MV-4-11 (cell line): ENCODE results near the gene SLC36A1.
A peak's percentile ranks its signal among the peaks of the same experiment; 100 is the strongest.
"Not testable (repeated sequence)": the region's sequence is repeated elsewhere in the genome, so short reads cannot be mapped to it uniquely, and the experiment has no call there.

ENCODE experiments used
- DNase-seq: peaks from one replicate; lab custom pipeline; 2025; lab: John Stamatoyannopoulos, UW

Gene SLC36A1

GRCh38 chr5:151483647-151484046 lies 36.2 kb downstream of the SLC36A1 start:
- peak; percentile 85 for DNase-seq

DNA sequence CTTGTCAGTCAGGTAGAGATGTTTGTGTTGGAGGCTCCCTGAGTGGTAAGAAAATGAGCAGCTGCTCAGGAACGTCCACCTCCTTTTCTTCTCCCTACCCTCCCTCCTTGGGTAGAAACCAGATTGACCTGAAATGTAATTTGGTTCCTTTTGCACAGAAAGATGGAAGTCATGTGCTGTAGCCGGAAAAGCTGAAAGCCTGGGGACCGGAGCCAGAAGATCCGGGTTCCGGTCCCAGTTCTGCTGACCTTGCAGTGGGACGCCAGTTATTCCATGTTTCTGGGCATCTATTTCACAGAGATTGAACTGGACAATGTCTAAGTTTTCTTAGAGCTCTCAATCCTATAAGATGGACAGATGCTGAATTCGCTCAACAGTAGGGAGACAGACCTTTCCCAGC lies 40.1 kb downstream of the SLC36A1 start:
- no peak for DNase-seq

- DNase-seq: no peak
Observed at GRCh38 chr5:151490627-151491026, 43.2 kb downstream of the SLC36A1 start.

DNA sequence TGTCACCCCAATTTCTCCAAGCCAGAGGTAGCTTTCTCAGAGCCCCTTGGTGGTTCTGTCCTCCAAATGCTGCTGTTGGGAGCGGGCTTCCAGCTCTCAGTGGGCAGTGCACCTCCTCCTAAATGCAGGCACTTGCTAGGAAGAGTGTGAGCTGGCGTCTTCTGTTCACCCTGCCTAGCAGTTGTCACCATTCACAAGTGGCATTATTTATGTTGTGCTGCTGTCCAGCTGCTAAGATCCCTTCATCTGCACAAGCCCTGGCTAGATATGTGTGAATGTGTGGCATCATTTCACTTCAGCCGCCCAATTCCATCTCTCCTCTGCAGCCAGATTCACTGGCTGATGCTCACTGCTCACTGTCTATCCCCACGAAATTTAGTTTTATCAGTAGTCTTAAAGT lies 43.7 kb downstream of the SLC36A1 start:
- DNase-seq: no peak

DNA sequence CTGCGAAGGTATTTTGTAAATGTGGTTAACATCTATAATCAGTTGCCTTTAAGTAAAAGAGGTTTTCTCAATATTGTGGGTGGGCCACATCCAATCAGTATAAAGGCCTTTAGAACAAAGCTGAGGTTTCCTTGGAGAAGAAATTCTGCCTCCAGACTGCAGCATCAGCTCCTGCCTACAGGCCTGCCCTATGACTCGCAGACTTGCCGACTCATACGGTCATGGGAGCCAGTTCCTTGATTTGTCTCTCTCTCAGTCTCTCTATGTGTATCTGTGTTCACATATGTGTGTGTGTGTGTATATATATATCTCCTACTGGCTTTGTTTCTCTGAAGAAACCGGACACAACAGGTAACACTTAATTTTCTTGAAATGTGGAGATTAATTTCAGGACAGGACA lies 45.3 kb downstream of the SLC36A1 start:
- DNase-seq: peak; percentile 32

- no peak for DNase-seq
Observed at GRCh38 chr5:151493665-151494064, 46.3 kb downstream of the SLC36A1 start.

DNA sequence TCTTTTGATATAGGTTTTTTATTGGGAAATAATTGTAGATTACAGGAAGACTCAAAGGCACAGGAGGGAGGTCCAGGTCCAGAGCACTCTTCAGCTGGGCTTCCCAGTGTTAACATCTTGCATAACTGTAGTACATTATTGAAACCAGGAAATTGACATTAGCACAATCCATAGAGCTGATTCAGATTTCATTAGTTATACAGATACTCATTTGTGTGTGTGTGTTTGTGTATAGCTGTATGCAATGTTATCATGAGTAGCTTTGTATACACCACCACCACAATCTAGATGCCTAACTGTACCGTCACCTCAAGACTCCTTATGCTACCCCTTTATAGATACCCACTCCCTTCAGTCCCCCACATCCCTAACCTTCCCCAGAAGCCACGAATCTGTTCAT lies 47.9 kb downstream of the SLC36A1 start:
- DNase-seq: no peak

GRCh38 chr5:151496041-151496484 lies 48.7 kb downstream of the SLC36A1 start:
- DNase-seq: no peak

DNA sequence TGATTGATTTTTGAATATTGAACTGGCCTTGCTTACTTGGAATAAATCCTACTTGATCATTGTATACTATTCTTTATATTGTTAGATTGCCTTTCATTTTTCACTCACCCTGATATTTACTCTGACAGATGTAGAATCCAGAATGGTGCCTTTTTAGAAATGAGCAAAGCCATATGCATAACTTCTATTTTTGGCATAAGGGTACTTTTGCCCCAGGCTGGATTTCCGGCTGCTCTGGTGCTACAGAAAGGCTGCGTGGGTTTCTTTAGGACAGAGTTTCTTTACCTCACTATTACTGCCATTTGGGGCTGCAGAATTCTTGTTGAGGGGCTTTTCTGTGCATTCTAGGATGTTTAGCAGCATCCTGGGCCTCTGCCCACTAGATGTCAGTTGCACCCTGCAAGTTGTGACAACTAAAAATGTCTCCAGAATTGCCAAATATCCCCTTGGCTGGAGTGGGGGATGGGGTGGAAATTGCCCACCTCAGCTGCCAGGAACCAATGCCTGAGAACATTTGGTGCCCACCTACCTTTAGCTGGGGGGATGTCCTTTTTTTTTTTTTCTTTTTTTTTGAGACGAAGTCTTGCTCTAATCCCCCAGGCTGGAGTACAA lies 50.1 kb downstream of the SLC36A1 start:
- DNase-seq: no peak

DNA sequence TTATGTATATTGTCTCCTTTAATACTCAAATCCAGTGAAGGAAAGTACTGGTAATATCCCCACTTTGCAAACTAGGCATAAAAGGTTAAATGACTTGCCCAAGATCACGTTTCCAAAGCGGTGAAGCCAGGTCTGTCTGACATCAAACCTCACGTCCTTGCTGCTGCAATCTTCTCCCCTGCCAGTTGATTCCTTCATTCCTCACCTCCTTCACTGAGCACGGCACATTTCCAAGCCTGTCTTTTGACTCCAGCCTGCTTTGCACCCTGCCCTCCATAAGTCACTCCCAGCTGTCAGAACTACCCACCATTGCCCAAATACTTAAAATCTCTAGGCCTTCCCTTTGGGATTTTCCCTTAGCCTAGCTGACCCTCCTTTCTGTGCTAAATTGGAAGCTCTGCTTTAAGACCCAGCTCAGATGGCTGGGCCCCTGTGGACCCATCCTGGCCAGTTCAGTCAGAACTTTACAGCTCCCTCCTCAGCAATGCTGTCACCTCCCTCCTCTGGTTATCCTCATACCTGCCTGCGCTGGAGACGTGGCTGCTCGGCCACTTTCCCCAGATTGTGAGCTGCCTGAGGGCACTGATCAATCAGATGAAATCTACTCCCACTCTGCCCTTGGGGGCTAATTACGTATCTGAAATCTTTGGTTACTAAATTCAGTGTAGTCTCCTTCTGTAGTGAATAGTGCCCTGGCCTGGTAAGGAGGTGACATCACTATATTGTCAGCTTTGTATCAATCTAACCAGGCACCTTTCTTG lies 51.2 kb downstream of the SLC36A1 start:
- DNase-seq: no peak

DNA sequence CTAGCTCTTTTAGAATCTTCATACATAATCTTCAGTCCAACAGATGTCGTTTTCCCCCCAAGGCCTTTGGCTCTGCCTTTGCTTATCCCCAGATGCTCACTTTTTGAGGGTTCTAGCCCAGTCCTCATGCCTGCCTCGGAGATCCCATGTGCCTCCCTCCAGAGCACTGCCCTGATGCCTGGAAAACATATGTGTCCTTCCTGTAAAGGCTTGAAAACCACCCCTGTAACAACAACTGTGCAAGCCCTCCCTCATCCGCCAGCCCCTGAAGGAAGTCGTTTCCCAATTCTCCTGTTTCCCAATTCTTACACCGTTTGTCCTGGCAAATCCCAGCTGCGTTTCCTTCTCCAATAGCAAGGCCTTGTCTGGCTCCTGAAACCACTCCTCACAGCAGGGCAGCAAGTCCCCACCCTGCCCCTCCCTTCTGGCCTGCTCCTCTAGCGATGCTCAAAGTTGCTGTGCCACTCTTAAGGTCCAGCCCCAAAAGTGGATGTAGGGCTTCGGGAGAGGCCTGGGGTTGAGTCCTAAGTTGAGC lies 52.2 kb downstream of the SLC36A1 start:
- no peak for DNase-seq

GRCh38 chr5:151504006-151504405 lies 56.6 kb downstream of the SLC36A1 start:
- DNase-seq: no peak

GRCh38 chr5:151508308-151508707 lies 60.9 kb downstream of the SLC36A1 start:
- DNase-seq: not testable (repeated sequence)

GRCh38 chr5:151509231-151509630 lies 61.8 kb downstream of the SLC36A1 start:
- no peak for DNase-seq

DNA sequence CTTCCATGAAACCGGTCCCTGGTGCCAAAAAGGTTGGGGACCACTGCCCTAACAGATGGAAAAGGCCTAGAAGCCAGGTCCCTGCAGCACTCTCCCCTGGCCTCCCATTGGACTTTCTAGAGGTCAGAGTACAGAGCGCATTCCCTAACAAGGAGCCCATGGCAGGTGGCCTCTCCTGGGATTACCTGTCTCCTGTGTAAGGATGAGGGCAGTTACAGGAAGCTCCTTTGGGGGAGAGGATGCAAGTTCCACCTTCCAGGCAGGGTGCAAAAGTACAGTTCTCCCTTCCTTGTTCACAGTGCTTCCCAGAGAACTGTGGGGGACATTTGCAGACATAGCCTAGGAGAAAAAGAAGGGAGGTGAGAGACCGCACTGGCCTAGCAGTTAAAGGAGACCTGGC lies 62.4 kb downstream of the SLC36A1 start:
- DNase-seq: no peak

DNA sequence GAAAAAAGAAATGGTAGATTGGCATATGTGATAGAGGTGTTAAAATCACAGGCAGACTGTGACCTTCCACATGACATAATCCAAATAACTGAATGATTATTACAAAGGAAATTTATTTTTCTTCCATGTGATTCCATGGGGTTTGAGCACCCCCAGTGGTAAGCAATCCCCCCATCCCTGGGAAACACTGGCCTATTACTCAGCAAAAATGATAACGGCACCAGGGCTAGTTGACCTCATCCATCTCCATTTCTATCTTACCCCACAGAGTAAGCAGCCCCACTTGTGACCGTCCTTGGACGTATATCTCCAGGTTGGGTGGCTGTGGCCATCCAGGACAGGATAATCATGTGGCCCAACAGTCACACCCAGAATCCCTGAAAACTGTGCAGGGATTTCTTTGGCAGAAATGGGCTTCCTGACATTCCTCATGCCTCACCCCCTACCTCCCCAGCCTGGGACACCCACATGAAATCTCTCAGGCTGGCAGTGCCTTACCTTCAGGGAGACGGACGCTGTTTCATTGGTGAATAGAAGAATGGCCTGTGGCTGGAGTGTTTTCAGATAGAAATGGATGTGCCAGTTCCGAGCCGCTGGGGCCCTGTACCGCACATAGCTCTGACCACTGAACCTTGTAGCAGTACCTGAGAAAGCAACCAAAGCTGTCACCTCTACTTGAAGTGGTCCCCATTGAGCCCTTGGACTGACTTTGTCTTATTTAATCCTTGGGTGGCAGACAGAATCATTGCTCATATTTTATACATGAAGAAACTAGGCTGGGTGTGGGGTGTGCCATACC lies 69.9 kb downstream of the SLC36A1 start:
- DNase-seq: no peak

DNA sequence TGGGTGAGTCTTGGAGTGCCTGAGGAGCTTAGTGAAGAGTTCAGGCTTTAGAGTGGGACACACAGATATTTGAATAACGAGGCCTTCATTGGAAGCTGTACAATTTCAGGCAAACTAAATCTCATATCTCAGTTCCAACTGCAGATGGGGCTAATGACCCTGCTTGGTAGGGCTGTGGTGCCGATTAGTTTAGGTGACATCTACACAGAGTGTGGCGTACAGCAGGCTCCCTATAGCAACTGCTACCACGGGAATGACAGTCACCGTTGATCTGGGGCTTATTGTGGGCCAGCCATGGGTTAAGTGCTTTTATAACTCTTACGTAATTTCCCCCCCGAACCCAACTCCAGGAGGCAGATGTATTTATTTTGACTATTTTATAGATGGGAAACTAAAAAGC lies 72.9 kb downstream of the SLC36A1 start:
- DNase-seq: peak; percentile 27

DNA sequence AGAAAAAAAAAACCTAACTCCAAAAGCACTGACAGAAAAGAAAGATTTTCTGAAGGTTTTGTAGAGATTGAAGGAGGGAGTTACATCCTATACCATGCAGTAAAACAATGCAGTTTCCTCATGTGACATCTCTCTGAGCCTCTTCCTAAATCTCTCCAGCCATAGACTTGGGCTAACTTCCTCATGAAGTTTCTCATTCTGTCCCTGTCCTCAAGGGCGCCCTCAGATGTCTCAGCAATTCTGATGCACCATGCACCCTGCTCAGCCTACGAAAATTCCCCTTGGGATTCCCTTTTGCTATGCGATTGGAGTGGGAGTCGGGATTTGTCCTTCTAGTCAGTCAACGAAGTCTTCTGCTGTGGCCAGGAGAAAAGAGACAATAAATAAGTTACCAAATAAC lies 74.8 kb downstream of the SLC36A1 start:
- peak; percentile 65 for DNase-seq

- DNase-seq: peak; percentile 47
Observed at GRCh38 chr5:151523335-151523734, 75.9 kb downstream of the SLC36A1 start.

- DNase-seq: no peak
Observed at GRCh38 chr5:151528153-151528552, 80.8 kb downstream of the SLC36A1 start.

DNA sequence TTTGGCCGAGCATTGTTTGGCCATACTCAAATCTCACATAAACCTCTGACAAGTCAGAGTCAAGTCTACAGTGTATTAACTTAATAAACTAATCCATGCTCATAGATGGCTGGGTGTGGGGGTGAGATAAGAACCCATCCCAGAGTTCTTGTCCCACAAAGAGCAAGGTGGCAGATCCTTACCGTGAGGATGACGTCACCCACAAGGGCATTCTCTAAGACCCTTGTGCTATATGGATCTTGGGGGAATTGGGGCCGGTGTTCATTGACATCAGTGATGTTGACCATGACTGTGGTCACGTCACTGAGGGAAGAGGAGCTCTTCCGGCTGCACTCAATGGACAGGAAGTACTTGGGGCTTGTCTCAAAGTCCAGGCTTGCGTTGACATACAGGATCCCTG lies 81.6 kb downstream of the SLC36A1 start:
- no peak for DNase-seq

DNA sequence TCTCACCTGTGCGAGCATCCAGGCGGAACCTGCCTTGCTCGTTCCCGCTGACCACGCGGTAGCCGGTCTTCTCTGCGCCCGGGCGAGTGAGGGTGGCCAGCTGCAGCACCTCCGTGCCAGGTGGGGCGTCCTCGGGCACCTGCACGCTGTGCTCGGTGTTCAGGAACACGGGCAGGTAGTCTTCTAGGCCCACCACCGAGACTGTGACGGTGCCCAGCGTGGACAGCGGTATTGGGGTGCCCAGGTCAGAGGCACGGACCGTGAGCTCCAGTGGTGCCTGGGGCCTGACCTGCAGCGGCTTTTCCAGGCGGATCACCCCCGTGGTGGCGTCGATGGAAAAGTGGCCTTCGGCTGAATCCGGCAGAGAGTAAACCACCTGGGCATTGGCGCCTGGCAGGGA lies 84.2 kb downstream of the SLC36A1 start:
- DNase-seq: no peak

DNA sequence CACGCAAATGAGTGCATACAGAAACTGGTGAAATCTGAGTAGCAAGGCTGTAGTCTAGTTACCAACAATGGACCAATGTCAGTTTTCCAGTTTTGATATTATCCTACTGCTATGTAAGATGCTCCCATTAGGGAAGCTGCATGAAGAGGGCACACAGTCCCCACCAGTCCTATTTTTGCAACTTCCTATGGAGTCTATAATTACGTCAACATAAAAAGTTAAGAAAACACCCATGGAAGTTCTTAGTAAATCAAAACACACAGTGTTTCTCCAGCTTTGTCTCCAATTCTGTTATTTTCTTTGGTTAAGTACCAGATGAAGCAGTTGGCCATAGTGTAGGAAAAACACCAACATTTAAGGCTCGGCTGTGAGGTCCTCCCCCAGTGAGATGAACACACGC lies 85.0 kb downstream of the SLC36A1 start:
- DNase-seq: no peak
